Measurements from ENCODE around the gene LYZL1. TPM values are rescaled to one million over a fixed set of nuclear protein-coding genes. Genes with fewer than 3 reads are reported as not detected.

The LYZL1 gene
- total RNA-seq, 3 donors from 2014 or later = not detected

GRCh38 chr10:29259498-29259897 is 29.4 kb upstream of the LYZL1 start:
- TF ChIP-seq, protein P1, sequence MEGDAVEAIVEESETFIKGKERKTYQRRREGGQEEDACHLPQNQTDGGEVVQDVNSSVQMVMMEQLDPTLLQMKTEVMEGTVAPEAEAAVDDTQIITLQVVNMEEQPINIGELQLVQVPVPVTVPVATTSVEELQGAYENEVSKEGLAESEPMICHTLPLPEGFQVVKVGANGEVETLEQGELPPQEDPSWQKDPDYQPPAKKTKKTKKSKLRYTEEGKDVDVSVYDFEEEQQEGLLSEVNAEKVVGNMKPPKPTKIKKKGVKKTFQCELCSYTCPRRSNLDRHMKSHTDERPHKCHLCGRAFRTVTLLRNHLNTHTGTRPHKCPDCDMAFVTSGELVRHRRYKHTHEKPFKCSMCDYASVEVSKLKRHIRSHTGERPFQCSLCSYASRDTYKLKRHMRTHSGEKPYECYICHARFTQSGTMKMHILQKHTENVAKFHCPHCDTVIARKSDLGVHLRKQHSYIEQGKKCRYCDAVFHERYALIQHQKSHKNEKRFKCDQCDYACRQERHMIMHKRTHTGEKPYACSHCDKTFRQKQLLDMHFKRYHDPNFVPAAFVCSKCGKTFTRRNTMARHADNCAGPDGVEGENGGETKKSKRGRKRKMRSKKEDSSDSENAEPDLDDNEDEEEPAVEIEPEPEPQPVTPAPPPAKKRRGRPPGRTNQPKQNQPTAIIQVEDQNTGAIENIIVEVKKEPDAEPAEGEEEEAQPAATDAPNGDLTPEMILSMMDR (IDR thresholded peaks at IDR 0.05) = no peak
- TF ChIP-seq POLR2A (IDR thresholded peaks at IDR 0.05) (no peak), POLR2AphosphoS5 (IDR thresholded peaks at IDR 0.05) (no peak)
- Histone ChIP-seq H3K36me3 (no peaks in the 10 kb centered on the region), H3K4me3 (no peak overlapping the region), H3K27ac (no peak overlapping the region), H3K27me3 (no peaks in the 10 kb centered on the region), H3K9me3 (no peaks in the 10 kb centered on the region), H3K4me1 (no peaks in the 10 kb centered on the region)
- DNase-seq (ENCODE audit: low spot score in 2 of 2) = no peak
- intact Hi-C loops (cut with DNase I; ENCODE audit: low total_unique reads) = no loop called here

DNA sequence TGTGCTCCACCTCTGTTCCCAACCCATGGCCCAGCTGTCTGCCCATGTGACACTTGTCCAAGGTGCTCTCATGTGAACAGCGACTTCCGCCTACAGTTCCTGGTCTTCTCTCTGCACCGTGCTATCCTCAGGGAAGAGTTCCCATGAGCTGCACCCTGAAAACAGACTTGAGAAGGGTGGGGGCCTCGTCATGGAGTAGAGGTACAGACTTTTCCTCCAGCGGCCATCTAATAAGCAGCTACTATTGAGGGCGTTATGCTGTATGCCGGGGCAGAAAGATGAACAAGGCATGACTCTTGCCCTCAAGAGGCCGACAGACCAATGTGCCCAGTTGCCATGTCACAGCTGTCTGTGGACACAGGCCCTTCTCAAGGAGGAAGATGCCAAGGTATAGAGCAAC is 25.4 kb upstream of the LYZL1 start:
- Histone ChIP-seq H3K36me3 (no peaks in the 10 kb centered on the region), H3K9me3 (no peaks in the 10 kb centered on the region), H3K4me1 (no peaks in the 10 kb centered on the region), H3K4me3 (no peak overlapping the region), H3K27ac (no peak overlapping the region), H3K27me3 (no peaks in the 10 kb centered on the region)
- intact Hi-C loops (cut with DNase I; ENCODE audit: low total_unique reads) = no loop called here
- TF ChIP-seq POLR2A (IDR thresholded peaks at IDR 0.05) = no peak
- no peak for TF ChIP-seq POLR2AphosphoS5 (IDR thresholded peaks at IDR 0.05)
- TF ChIP-seq, protein P1 (IDR thresholded peaks at IDR 0.05) = no peak
- no peak for DNase-seq (ENCODE audit: low spot score in 2 of 2)

DNA sequence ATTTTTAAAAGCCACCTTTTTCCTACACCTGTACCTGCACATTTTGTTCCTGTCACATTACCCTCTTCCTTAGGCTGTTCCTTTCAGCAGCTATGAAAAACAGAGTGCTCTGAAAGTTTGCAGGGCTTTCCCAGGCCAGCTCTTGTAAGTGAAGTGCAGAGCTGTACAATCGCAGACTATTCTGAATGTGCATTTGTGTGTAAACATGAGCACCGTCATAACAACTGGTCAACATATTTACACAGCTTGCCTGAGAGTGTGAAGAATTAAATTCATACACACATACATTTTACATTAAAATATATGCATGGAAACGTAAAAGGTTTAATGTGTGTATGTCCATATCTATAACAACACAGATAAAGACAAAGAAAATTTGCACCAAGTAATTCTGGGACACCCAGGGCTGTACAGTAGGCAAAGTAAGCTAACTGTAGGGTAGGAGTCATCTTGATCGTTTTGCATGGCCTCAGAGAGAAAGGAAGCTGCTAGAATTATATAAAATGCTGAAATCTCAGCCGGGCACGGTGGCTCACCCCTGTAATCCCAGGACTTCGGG is 23.6 kb upstream of the LYZL1 start:
- no peaks in the 10 kb centered on the region for H3K27me3 ChIP-seq
- no peaks in the 10 kb centered on the region for H3K4me1 ChIP-seq
- TF ChIP-seq POLR2A (IDR thresholded peaks at IDR 0.05) (no peak), POLR2AphosphoS5 (IDR thresholded peaks at IDR 0.05) (no peak)
- TF ChIP-seq, protein P1 (IDR thresholded peaks at IDR 0.05) = no peak
- no peaks in the 10 kb centered on the region for H3K9me3 ChIP-seq
- no peak overlapping the region for H3K4me3 ChIP-seq
- intact Hi-C loops (cut with DNase I; ENCODE audit: low total_unique reads) = no loop called here
- H3K36me3 ChIP-seq = no peaks in the 10 kb centered on the region
- H3K27ac ChIP-seq = no peak overlapping the region
- no peak for DNase-seq (ENCODE audit: low spot score in 2 of 2)

DNA sequence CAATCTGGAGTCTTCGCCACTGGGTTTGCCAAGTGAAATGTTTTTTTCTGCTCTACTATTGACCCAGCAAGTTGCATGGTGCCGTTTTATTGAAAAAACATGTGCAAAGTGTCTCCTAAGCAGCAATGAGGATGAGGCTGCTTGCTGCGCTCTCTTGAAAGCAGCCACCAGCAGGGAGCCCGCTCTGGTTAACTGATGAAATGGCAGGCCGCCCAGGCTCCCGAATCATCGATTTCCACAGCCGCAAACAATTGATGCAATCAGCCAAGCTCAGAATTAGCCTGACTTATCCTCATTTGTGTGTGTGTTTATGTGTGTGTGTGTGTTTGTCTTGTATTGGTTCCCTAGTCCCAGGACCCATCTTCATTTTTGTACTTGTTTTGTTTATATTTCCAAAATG is 22.2 kb upstream of the LYZL1 start:
- Histone ChIP-seq H3K27me3 (no peaks in the 10 kb centered on the region), H3K4me3 (no peak overlapping the region), H3K4me1 (no peaks in the 10 kb centered on the region), H3K9me3 (no peaks in the 10 kb centered on the region), H3K36me3 (no peaks in the 10 kb centered on the region), H3K27ac (no peak overlapping the region)
- no peak for DNase-seq (ENCODE audit: low spot score in 2 of 2)
- intact Hi-C loops (cut with DNase I; ENCODE audit: low total_unique reads) = no loop called here
- TF ChIP-seq, protein P1 (IDR thresholded peaks at IDR 0.05) = no peak
- TF ChIP-seq POLR2AphosphoS5 (IDR thresholded peaks at IDR 0.05) (no peak), POLR2A (IDR thresholded peaks at IDR 0.05) (no peak)

DNA sequence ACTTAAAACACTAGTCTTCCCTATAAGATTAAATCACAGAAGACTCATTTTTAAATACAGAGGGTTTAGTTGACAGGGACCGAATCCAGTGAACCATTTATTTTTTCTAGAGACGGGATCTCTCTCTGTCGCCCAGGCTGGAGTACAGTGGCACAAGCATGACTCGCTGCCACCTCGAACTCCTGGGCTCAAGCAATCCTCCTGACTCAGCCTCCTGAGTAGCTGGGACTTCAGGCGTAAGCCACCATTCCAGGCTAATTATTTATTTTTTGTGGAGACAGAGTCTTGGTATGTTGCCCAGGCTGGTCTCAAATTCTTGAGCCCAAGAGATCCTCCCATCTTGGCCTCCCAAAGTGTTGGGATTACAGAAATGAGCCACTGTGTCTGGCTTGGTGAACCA is 20.9 kb upstream of the LYZL1 start:
- no peak for TF ChIP-seq POLR2A (IDR thresholded peaks at IDR 0.05)
- TF ChIP-seq, protein P1 (IDR thresholded peaks at IDR 0.05) = no peak
- TF ChIP-seq POLR2AphosphoS5 (IDR thresholded peaks at IDR 0.05) = no peak
- intact Hi-C loops (cut with DNase I; ENCODE audit: low total_unique reads) = no loop called here
- H3K4me1 ChIP-seq = no peaks in the 10 kb centered on the region
- H3K4me3 ChIP-seq = no peak overlapping the region
- no peaks in the 10 kb centered on the region for H3K9me3 ChIP-seq
- no peaks in the 10 kb centered on the region for H3K27me3 ChIP-seq
- no peak overlapping the region for H3K27ac ChIP-seq
- H3K36me3 ChIP-seq = no peaks in the 10 kb centered on the region
- no peak for DNase-seq (ENCODE audit: low spot score in 2 of 2)

Measured in breast epithelium (tissue), 4 donors.